ENCODE measurements around the gene TP53I13.

Gene TP53I13

GRCh38 chr17:29615492-29616299, 47.2 kb downstream of the TP53I13 start:
- no peak for DNase-seq (ENCODE audit: low read depth)

- no peak for DNase-seq (ENCODE audit: low read depth)
These were observed 48.0 kb downstream of the TP53I13 start for GRCh38 chr17:29616300-29617048.

GRCh38 chr17:29617125-29617480, 48.6 kb downstream of the TP53I13 start:
- DNase-seq (ENCODE audit: low read depth) = no peak

- DNase-seq (ENCODE audit: low read depth) = no peak
These were observed 49.2 kb downstream of the TP53I13 start for GRCh38 chr17:29617481-29618271.

- no peak for DNase-seq (ENCODE audit: low read depth)
These were observed 50.0 kb downstream of the TP53I13 start for GRCh38 chr17:29618272-29619065.

GRCh38 chr17:29619251-29619650, 50.8 kb downstream of the TP53I13 start:
- no peak for DNase-seq (ENCODE audit: low read depth)

- no peak for DNase-seq (ENCODE audit: low read depth)
These were observed 51.8 kb downstream of the TP53I13 start for GRCh38 chr17:29620271-29620670.

GRCh38 chr17:29620779-29621500, 52.4 kb downstream of the TP53I13 start:
- DNase-seq (ENCODE audit: low read depth) = no peak

GRCh38 chr17:29621751-29622194, 53.3 kb downstream of the TP53I13 start:
- no peak for DNase-seq (ENCODE audit: low read depth)
